Thyroid gland (tissue), 4 donors: ENCODE measurements around the gene ATP2A1. TPM values are rescaled to one million over a fixed set of nuclear protein-coding genes. Genes with fewer than 3 reads are reported as not detected.
"Not testable (repeated sequence)": the region's sequence is repeated elsewhere in the genome, so short reads cannot be mapped to it uniquely, and the experiment has no call there.

Experiments used
- DNase-seq, 2 donors: peaks; one replicate each; pipeline ENCODE4 v3.0.0-alpha.2; 2019
- H3K27ac ChIP-seq, 3 donors: fragments of 200-600 bp; sonication (generic); 1 replicate in 2 of 3; 2 replicates in 1 of 3; pipeline ENCODE4 v1.5.1; 2016 to 2019; ENCODE audit warnings: mild to moderate bottlenecking in 1 of 3, moderate library complexity in 1 of 3
- H3K27me3 ChIP-seq: fragments of 200-600 bp; sonication (generic); one replicate; pipeline ENCODE4 v1.5.1; 2019
- H3K36me3 ChIP-seq, 2 donors: fragments of 200-600 bp; sonication (generic); one replicate each; pipeline ENCODE4 v1.5.1; 2016 to 2019
- H3K4me1 ChIP-seq, 2 donors: fragments of 200-600 bp; sonication (generic); one replicate each; pipeline ENCODE4 v1.5.1; 2017 to 2019
- H3K4me3 ChIP-seq, 3 donors: fragments of 200-600 bp; sonication (generic); replicated peaks in 1 of 3; 1 replicate in 2 of 3; 2 replicates in 1 of 3; pipeline ENCODE4 v1.5.1; 2016; ENCODE audit warnings: mild to moderate bottlenecking in 1 of 3
- H3K9me3 ChIP-seq: fragments of 200-600 bp; sonication (generic); one replicate; pipeline ENCODE4 v1.5.1; 2017
- POLR2A ChIP-seq, 2 donors: fragments of 450-650 bp; IDR thresholded peaks; one replicate each; pipeline ENCODE4 v1.6.1; 2017; ENCODE audit warnings: antibody characterized with exemption in 2 of 2, mild to moderate bottlenecking in 2 of 2, moderate library complexity in 1 of 2
- WGBS, 2 donors: methylation state at CpG; one replicate each; pipeline ENCODE4 v1.1.5; 2017; 5-methylcytosine and 5-hydroxymethylcytosine counted together
- intact Hi-C: fragments of 100-400 bp; cut with DNase I; formaldehyde crosslinking; loops from one replicate; pipeline ENCODE4 v1.15.1; 2023
- total RNA-seq, 4 donors: library from RNA; depleted of rRNA; stranded (reverse); fragments of >200 nt; gene quantifications; one replicate each; pipeline ENCODE4 v1.2.3, GENCODE V29; 2016
- TF ChIP-seq, protein P1 (sequence below), 6 experiments: fragments of 200-600 bp in 3 of 6; fragments of 450-650 bp in 3 of 6; sonication (generic) in 3 of 6; IDR thresholded peaks; one replicate each; pipeline ENCODE4 v1.5.1; 2016 to 2019; ENCODE audit warnings: antibody characterized with exemption in 6 of 6, mild to moderate bottlenecking in 2 of 6, inconsistent platforms in 1 of 6, moderate library complexity in 1 of 6

The ATP2A1 gene
- total RNA-seq, 4 donors from 2014 or later = 0.27 to 2.7 (median 2.3) TPM; not detected in 1

DNA sequence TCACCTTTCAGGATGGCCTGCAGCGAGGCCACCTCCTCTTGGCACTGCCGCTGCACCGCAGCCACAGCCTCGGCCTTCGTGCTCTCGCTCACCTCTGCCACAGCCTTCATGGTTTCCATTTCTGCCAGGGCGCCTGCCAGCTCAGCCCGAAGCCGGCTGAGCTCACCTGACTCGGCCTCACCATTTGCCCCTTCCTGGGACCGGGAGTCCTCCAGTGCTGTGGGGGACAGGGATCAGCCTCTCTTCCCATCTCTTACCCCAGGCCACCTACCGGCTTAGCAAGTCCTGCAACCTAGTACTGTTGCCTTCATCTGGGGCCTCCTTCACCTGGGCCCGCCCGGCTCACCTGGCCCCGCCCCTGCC lies 46.1 kb downstream of the ATP2A1 start:
- intact Hi-C loops = no loop called here
- no peaks in the 10 kb centered on the region for H3K27me3 ChIP-seq
- peaks cover 8 to 11% of the 10 kb centered on the region in 2 donors for H3K4me1 ChIP-seq
- H3K36me3 ChIP-seq = peaks cover 3 to 5% of the 10 kb centered on the region in 2 donors
- H3K9me3 ChIP-seq = no peaks in the 10 kb centered on the region
- TF ChIP-seq, protein P1, sequence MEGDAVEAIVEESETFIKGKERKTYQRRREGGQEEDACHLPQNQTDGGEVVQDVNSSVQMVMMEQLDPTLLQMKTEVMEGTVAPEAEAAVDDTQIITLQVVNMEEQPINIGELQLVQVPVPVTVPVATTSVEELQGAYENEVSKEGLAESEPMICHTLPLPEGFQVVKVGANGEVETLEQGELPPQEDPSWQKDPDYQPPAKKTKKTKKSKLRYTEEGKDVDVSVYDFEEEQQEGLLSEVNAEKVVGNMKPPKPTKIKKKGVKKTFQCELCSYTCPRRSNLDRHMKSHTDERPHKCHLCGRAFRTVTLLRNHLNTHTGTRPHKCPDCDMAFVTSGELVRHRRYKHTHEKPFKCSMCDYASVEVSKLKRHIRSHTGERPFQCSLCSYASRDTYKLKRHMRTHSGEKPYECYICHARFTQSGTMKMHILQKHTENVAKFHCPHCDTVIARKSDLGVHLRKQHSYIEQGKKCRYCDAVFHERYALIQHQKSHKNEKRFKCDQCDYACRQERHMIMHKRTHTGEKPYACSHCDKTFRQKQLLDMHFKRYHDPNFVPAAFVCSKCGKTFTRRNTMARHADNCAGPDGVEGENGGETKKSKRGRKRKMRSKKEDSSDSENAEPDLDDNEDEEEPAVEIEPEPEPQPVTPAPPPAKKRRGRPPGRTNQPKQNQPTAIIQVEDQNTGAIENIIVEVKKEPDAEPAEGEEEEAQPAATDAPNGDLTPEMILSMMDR (IDR thresholded peaks at IDR 0.05) = peak in 4 of 6 experiments; percentile 29 to 48 (median 42)
- TF ChIP-seq POLR2A (IDR thresholded peaks at IDR 0.05) = peak in 1 of 2 donors; percentile 25
- DNase-seq = no peak
- H3K27ac ChIP-seq = peak overlapping the region; percentile 14 to 97 (median 40)
- H3K4me3 ChIP-seq = peak overlapping the region in 1 of 3 donors; percentile 65
- 15 to 21% methylated on average over 10 to 11 of the region's 15 CpGs for WGBS, 2 donors

GRCh38 chr16:28924762-28925385 lies 46.6 kb downstream of the ATP2A1 start, which contains the start of gene RABEP2:
TSS of gene RABEP2 (minus strand) at chr16:28925238. CDS start at chr16:28925163, 75 bp downstream.
- Histone ChIP-seq H3K4me3 (peak within 1 kb of the TSS; percentile 16 to 85 (median 65)), H3K27ac (peak within 1 kb of the TSS; percentile 91 to 99 (median 97))
- no peak for TF ChIP-seq POLR2A (IDR thresholded peaks at IDR 0.05)
- TF ChIP-seq, protein P1 (IDR thresholded peaks at IDR 0.05) = no peak

GRCh38 chr16:28925386-28926228 lies 47.3 kb downstream of the ATP2A1 start:
- peaks cover 8 to 11% of the 10 kb centered on the region in 2 donors for H3K4me1 ChIP-seq
- TF ChIP-seq, protein P1 (IDR thresholded peaks at IDR 0.05) = no peak
- TF ChIP-seq POLR2A (IDR thresholded peaks at IDR 0.05) = peak in 1 of 2 donors; percentile 67
- no peaks in the 10 kb centered on the region for H3K36me3 ChIP-seq
- intact Hi-C loops = loop anchor here (5.0 kb wide), 1 partner anchor 48 kb away; the partner anchor contains the start of gene ATP2A1
- no peaks in the 10 kb centered on the region for H3K9me3 ChIP-seq
- H3K27ac ChIP-seq = peak overlapping the region; percentile 91 to 99 (median 97)
- WGBS, 2 donors = 2 to 4% methylated on average over 24 to 27 of the region's 48 CpGs
- H3K4me3 ChIP-seq = peak overlapping the region; percentile 16 to 85 (median 65)
- no peaks in the 10 kb centered on the region for H3K27me3 ChIP-seq
- peak; percentile 77 to 78 for DNase-seq

More at GRCh38 chr16:28924762-28925385, 46.6 kb downstream of the ATP2A1 start, which contains the start of gene RABEP2:
- Histone ChIP-seq H3K9me3 (no peaks in the 10 kb centered on the region), H3K36me3 (peaks cover 0 to under 1% of the 10 kb centered on the region in 2 donors), H3K27me3 (no peaks in the 10 kb centered on the region), H3K4me1 (peaks cover 8 to 11% of the 10 kb centered on the region in 2 donors)
- intact Hi-C loops = loop anchor here (5.0 kb wide), 1 partner anchor 48 kb away; the partner anchor contains the start of gene ATP2A1
- WGBS, 2 donors = 0 to 1% methylated on average over 19 to 21 of the region's 66 CpGs
- DNase-seq = peak; percentile 99

DNA sequence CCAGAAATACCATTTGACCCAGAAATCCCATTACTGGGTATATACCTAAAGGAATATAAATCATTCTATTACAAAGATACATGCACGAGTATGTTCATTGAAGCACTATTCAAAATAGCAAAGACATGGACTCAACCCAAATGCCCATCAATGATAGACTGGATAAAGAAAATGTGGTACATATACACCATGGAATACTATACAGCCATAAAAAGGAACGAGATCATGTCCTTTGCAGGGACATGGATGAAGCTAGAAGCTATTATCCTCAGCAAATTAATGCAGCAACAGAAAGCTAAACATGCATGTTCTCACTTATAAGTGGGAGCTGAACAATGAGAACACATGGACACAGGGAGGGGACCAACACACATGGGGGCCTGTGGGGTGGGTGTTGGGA lies 48.0 kb downstream of the ATP2A1 start:
- not testable (repeated sequence) for H3K27me3 ChIP-seq, H3K9me3 ChIP-seq, H3K4me3 ChIP-seq, H3K36me3 ChIP-seq, DNase-seq
- intact Hi-C loops = loop anchor here (5.0 kb wide), 1 partner anchor 49 kb away; the partner anchor contains the start of gene ATP2A1
- Histone ChIP-seq H3K27ac (peak overlapping the region in 2 of 3 donors; percentile 91 to 97), H3K4me1 (peaks cover 8 to 11% of the 10 kb centered on the region in 2 donors)
- WGBS, 2 donors = 69 to 80% methylated on average over 2 of the region's 2 CpGs

DNA sequence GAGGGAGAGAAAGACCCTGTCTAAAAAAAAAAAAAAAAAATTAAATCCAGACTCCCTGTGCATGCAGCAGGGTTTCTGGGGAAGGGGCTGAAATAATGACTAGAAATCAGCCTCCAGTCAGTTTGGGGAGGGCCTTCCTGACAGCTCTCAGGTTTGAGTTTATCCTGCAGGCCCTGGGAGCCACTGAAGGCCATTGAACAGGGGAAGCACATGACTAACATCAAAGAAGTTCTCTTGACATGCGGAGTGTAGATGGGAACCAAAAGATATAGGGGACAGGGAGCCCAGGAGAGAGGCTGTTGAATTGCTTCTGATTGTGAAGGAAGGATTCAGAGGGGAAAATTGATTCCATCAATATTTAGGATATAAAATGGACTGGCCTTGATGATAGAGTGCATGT lies 49.5 kb downstream of the ATP2A1 start:
- intact Hi-C loops = loop anchor here (5.0 kb wide), 1 partner anchor 51 kb away; the partner anchor contains the start of gene ATP2A1
- Histone ChIP-seq H3K27me3 (no peaks in the 10 kb centered on the region), H3K4me3 (no peak overlapping the region), H3K27ac (no peak overlapping the region), H3K9me3 (no peaks in the 10 kb centered on the region), H3K36me3 (no peaks in the 10 kb centered on the region), H3K4me1 (peaks cover 8 to 11% of the 10 kb centered on the region in 2 donors)
- WGBS, 2 donors = 71 to 83% methylated on average over 1 of the region's 1 CpG
- no peak for DNase-seq
- TF ChIP-seq POLR2A (IDR thresholded peaks at IDR 0.05) = no peak
- TF ChIP-seq, protein P1 (IDR thresholded peaks at IDR 0.05) = no peak
